GM18517 (cell line): ENCODE data around the gene GOLGA1.
"Not testable (repeated sequence)": the region's sequence is repeated elsewhere in the genome, so short reads cannot be mapped to it uniquely, and the experiment has no call there.

Experiments
- ATAC-seq: cut with Tn5 transposase; IDR thresholded peaks from one replicate; pipeline ENCODE4 v1.9.1; 2021; ENCODE audit warnings: mild to moderate bottlenecking, moderate library complexity; ENCODE audit not compliant: unreplicated experiment

The GOLGA1 gene

GRCh38 chr9:124859803-124860581 lies 80.9 kb downstream of the GOLGA1 start:
- ATAC-seq, result no peak

- no peak for ATAC-seq
These were observed 82.4 kb downstream of the GOLGA1 start for GRCh38 chr9:124858330-124859046.

DNA sequence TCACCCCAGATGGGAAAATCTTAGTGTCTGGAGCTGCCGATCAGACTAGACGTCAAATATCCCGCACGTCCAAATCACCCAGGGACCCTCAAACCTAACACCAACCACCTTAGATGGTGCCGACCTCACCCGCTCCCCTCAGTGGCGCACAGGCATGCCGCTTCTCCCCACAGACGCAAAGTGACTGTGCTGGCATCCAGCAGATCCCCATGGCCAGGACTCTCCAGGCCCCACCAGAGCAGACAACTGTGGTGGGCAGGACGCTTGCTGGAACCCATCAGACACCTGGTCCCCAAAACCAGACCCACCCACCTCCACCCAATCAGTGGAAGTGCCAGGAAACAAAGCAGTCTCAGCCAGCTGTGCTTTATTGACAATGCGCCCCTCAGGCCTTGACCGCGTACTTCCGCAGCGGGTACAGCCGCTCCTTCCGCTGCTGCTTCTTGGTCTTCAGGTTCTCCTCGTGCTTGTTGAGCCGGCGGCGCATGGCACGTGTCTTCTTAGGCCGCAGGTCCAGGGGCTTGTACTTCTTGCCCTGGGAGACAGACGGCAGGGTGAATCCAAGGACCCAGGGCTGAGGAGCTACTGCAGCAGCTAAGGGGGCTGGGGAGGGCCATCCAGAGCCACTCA lies 83.2 kb downstream of the GOLGA1 start:
- no peak for ATAC-seq

DNA sequence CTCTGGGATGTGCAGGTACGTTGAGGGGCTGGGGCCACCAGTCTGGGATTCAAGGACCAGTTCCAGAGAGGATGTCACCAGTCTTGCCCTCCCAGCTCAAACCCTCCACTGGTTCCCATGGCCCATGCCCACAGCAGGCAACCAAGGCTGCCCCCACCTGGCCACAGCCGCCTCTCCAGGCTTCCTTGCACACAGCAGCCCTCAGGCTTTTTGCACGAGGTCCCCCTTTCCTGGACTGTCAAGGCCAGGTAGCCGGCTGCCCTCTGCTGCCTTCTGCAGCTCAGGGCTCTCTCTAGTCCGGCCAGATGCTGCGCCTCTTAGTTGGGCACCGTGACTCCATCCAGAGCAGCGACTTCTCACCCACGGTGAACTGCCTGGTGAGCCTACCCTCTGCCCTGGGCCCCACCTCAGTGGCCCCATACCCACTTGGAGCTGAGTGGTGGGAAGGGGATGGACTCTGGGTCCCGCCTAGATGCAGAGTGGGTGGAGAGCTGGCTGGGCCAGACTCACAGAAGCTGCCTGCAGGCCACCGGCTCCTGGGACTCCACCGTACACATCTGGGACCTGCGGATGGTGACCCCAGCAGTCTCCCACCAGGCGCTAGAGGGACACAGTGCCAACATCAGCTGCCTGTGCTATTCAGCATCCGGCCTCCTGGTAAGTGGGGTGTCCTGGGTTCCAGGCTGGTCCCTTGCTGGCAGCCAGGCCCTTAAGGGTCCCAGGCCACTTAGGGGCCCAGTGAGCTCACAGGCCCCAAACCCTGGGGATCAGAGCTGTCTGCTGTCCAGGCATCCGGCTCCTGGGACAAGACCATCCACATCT lies 84.7 kb downstream of the GOLGA1 start:
- ATAC-seq, result no peak

- no peak for ATAC-seq
These were observed 85.3 kb downstream of the GOLGA1 start for GRCh38 chr9:124855566-124855943.

GRCh38 chr9:124854822-124855221 lies 86.1 kb downstream of the GOLGA1 start:
- no peak for ATAC-seq

DNA sequence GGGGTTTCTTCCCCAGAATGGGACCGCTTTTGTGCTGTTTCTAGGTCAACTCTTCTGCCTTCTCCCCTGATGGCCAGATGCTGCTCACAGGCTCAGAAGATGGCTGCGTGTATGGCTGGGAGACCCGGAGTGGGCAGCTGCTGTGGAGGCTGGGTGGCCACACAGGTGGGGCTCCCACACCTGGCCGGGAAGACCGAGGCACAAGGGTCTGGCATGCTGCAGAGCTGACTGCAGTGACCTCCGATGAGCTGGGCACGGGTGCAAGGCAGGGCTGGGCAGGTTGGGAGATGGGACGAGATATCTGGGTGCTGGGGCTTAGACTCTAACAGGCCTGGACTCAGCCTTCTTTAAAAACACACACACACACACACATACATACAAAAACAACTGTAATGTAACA lies 86.7 kb downstream of the GOLGA1 start:
- no peak for ATAC-seq

GRCh38 chr9:124853605-124854143 lies 87.2 kb downstream of the GOLGA1 start:
- no peak for ATAC-seq

DNA sequence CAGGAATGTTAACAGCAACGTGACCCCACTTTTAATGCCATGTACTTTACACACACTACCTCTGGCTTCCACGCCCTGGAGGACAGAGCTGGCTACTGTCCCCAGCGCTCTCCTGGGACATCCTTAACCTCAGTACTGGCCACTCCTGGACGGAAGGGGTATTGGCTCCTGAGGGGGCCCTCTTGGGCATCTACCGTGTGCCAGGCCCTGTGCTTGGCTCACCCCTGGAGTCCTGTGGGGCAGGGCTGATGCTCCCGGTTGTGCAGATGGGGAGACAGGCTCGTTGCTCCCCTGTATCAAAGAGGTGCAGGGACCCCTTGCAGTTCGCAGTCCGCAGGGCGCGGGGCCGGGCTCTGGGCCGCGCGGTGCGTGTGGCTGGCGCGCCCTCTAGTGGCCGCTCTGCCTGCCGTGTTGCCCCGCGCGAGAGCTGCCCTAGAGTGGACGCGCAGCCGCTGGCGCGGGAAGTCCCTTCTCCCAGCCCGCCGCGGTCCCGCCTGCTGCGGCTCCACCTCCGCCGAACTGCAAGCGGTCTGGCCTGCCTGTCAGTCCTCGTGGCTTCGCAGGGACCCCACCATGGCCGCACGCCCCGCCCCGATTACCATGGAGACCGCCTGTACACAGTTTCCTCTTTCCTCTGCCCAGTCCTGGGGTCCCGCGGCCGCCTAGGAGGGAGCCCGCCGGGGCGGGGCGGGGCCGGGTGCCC lies 87.9 kb downstream of the GOLGA1 start, which contains the start of gene WDR38:
TSS of gene WDR38 (plus strand) at position 632 of the 703 bp plus-strand sequence. CDS start 72 bp downstream, outside the sequence.
- ATAC-seq, result peak; percentile 61

- no peak for ATAC-seq
These were observed 88.6 kb downstream of the GOLGA1 start for GRCh38 chr9:124852121-124852828.

DNA sequence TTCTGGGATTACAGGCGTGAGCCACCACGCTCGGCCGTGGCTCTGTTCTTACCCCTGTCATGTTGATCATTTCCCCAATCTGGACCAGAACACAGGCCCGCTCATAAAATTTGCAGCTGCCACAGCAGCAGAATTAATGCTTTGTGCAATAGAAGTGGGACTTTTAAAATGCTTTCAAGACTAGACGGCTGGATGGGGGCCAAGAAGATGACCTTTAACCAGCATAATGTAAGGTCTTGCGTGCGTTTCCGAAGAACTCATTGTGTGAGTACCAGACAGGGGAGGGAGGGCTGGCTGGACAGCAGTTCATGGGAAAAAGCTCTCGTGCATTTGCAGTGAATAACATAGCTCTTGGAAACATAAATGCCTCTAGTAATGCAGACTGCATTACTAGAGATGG lies 91.1 kb downstream of the GOLGA1 start:
- ATAC-seq, result no peak

- no peak for ATAC-seq
These were observed 93.9 kb downstream of the GOLGA1 start for GRCh38 chr9:124846969-124847368.

GRCh38 chr9:124846467-124846866 lies 94.4 kb downstream of the GOLGA1 start:
- ATAC-seq, result not testable (repeated sequence)

DNA sequence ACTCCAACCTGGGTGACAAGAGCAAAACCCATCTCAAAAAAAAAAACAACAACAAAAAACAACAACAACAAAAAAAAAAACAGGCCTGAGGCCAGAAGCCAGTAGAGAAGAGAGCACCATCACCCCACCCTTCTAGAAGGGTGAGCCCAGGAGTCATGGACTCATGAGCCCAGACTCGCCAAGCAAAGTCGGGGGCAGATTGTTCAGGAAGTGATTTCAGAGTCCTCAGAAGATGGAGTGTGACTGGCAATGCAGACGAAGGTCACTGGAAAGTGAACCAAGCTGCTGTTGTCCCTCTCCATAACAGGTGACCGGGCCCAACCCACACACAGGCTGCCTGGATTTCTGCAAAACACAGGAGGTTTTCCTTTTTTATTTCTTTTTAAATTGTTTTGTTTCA lies 96.6 kb downstream of the GOLGA1 start:
- no peak for ATAC-seq

DNA sequence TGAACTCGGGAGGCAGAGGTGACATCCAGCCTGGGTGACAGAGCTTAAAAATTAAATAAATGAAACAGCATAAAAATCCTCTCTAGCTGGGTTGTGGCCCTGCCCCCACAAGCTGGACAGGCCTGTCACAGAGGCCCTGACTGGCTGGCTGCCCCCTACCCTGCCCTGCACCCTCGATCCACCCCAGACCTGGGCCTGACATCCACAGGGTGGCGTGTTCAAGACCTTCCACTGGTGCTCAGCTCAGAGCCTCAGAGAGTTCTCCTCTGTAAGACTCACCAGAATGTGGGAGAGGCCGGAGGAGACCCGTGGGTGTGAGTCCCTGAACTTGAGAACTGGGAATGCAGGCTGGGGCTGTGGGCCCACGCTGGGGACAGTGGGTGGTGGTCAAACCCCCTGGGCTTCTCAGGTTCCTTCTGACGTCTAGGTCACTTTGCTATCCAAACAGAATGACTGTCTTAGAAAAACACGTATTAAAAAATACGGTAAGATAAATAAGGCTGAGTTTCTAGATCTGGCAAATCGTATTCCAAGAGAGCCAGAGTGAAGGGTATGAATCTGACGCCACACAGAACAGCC lies 97.3 kb downstream of the GOLGA1 start:
- no peak for ATAC-seq

- ATAC-seq, result no peak
These were observed 99.6 kb downstream of the GOLGA1 start for GRCh38 chr9:124841075-124841821.

GRCh38 chr9:124840300-124840833 lies 100.5 kb downstream of the GOLGA1 start:
- ATAC-seq, result no peak
